DOHH2 (cell line): ENCODE results near the gene RPTOR.

Source experiments
- H3F3A ChIP-seq: fragments of 200-600 bp; sonication (generic), shearing (Covaris generic); 2 replicates; pipeline ENCODE4 v1.6.0; 2016; ENCODE audit warnings: antibody characterized with exemption, mild to moderate bottlenecking; ENCODE audit not compliant: control insufficient read depth, insufficient read depth
- H3K27ac ChIP-seq: fragments of 200-600 bp; sonication (generic); 2 replicates; pipeline ENCODE4 v1.5.1; 2014; ENCODE audit warnings: low read depth, mild to moderate bottlenecking, low read length, moderate library complexity
- H3K27me3 ChIP-seq: fragments of 200-600 bp; sonication (generic); 2 replicates; pipeline ENCODE4 v1.6.1; 2014; ENCODE audit warnings: mild to moderate bottlenecking, low read length, mixed read lengths; ENCODE audit not compliant: control insufficient read depth
- H3K36me3 ChIP-seq: fragments of 200-600 bp; sonication (generic); 2 replicates; pipeline ENCODE4 v1.6.1; 2014; ENCODE audit warnings: mild to moderate bottlenecking, low read length, moderate library complexity, mixed read lengths; ENCODE audit not compliant: control insufficient read depth
- H3K4me1 ChIP-seq: fragments of 200-600 bp; sonication (generic); 2 replicates; pipeline ENCODE4 v1.6.1; 2014; ENCODE audit warnings: mild to moderate bottlenecking, low read length, mixed read lengths; ENCODE audit not compliant: control insufficient read depth
- H3K4me2 ChIP-seq: fragments of 200-600 bp; sonication (generic); 2 replicates; pipeline ENCODE4 v1.6.0; 2014; ENCODE audit warnings: mild to moderate bottlenecking, low read length, moderate library complexity
- H3K4me3 ChIP-seq: fragments of 200-600 bp; sonication (generic); 2 replicates; pipeline ENCODE4 v1.5.1; 2014; ENCODE audit warnings: mild to moderate bottlenecking, low read length, mixed read lengths
- H3K79me2 ChIP-seq: fragments of 200-600 bp; sonication (generic); 2 replicates; pipeline ENCODE4 v1.6.1; 2014; ENCODE audit warnings: mild to moderate bottlenecking, low read length, mixed read lengths; ENCODE audit not compliant: control insufficient read depth
- H3K9me2 ChIP-seq: fragments of 200-600 bp; sonication (generic); replicated peaks from 2 replicates; pipeline ENCODE4 v1.6.1; 2014; ENCODE audit warnings: mild to moderate bottlenecking, low read length, mixed read lengths; ENCODE audit not compliant: control insufficient read depth
- H3K9me3 ChIP-seq: fragments of 200-600 bp; sonication (generic); 2 replicates; pipeline ENCODE4 v1.6.1; 2014; ENCODE audit warnings: antibody characterized with exemption, low read length, mixed read lengths; ENCODE audit not compliant: control insufficient read depth, insufficient read depth
- H4K20me1 ChIP-seq: fragments of 200-600 bp; sonication (generic); 2 replicates; pipeline ENCODE4 v1.6.0; 2014; ENCODE audit warnings: low read depth, mild to moderate bottlenecking, antibody characterized with exemption, low read length, moderate library complexity; ENCODE audit not compliant: control insufficient read depth, insufficient read depth
- CTCF ChIP-seq: fragments of 200-600 bp; sonication (generic); IDR thresholded peaks from one replicate; pipeline ENCODE4 v1.5.1; 2014; ENCODE audit warnings: antibody characterized with exemption, mild to moderate bottlenecking, low read depth, low read length; ENCODE audit not compliant: poor library complexity, severe bottlenecking
- EZH2phosphoT487 ChIP-seq: fragments of 200-600 bp; sonication (generic); IDR thresholded peaks from 2 replicates; pipeline ENCODE4 v1.6.1; 2017; ENCODE audit warnings: borderline replicate concordance, mild to moderate bottlenecking, antibody characterized with exemption, low read length, moderate library complexity, mixed read lengths

Gene RPTOR

GRCh38 chr17:80773243-80773991 lies 228.8 kb downstream of the RPTOR start:
- Histone ChIP-seq H3K27me3 (no peaks in the 10 kb centered on the region), H3K27ac (peak overlapping the region; percentile 100), H3K9me2 (no peaks in the 10 kb centered on the region), H3K4me3 (peak overlapping the region; percentile 71), H3F3A (peaks cover 34% of the 10 kb centered on the region), H3K79me2 (peaks cover 73% of the 10 kb centered on the region), H3K4me1 (peaks cover 89% of the 10 kb centered on the region), H3K4me2 (peak overlapping the region; percentile 97), H4K20me1 (no peaks in the 10 kb centered on the region), H3K36me3 (peaks cover 51% of the 10 kb centered on the region), H3K9me3 (no peaks in the 10 kb centered on the region)
- TF ChIP-seq EZH2phosphoT487: no peak
- TF ChIP-seq CTCF: peak; percentile 30

- peak overlapping the region; percentile 71 for H3K4me3 ChIP-seq
- H3K27me3 ChIP-seq: no peaks in the 10 kb centered on the region
- H3K27ac ChIP-seq: peak overlapping the region; percentile 100
- H3K79me2 ChIP-seq: peaks cover 73% of the 10 kb centered on the region
- no peaks in the 10 kb centered on the region for H3K9me2 ChIP-seq
- no peaks in the 10 kb centered on the region for H4K20me1 ChIP-seq
- TF ChIP-seq CTCF: no peak
- TF ChIP-seq EZH2phosphoT487: no peak
- H3K4me2 ChIP-seq: peak overlapping the region; percentile 97
- H3K9me3 ChIP-seq: no peaks in the 10 kb centered on the region
- H3F3A ChIP-seq: peaks cover 34% of the 10 kb centered on the region
- peaks cover 90% of the 10 kb centered on the region for H3K4me1 ChIP-seq
- H3K36me3 ChIP-seq: peaks cover 51% of the 10 kb centered on the region
Observed at GRCh38 chr17:80774146-80774545, 229.5 kb downstream of the RPTOR start.

GRCh38 chr17:80774643-80775281 lies 230.1 kb downstream of the RPTOR start:
- peak overlapping the region; percentile 100 for H3K27ac ChIP-seq
- H3K4me2 ChIP-seq: peak overlapping the region; percentile 97
- no peaks in the 10 kb centered on the region for H4K20me1 ChIP-seq
- peaks cover 96% of the 10 kb centered on the region for H3K4me1 ChIP-seq
- peaks cover 37% of the 10 kb centered on the region for H3F3A ChIP-seq
- peaks cover 73% of the 10 kb centered on the region for H3K79me2 ChIP-seq
- H3K27me3 ChIP-seq: no peaks in the 10 kb centered on the region
- H3K36me3 ChIP-seq: peaks cover 54% of the 10 kb centered on the region
- H3K9me3 ChIP-seq: no peaks in the 10 kb centered on the region
- peak overlapping the region; percentile 71 for H3K4me3 ChIP-seq
- no peaks in the 10 kb centered on the region for H3K9me2 ChIP-seq
- TF ChIP-seq CTCF (no peak), EZH2phosphoT487 (no peak)
